NCI-H2227 treated with DMSO at 0.1 percent for 48 hours (cell line): ENCODE data around the gene ALOX15B.

Experiments
- DNase-seq: peaks from one replicate; lab custom pipeline; 2025; lab: John Stamatoyannopoulos, UW

ALOX15B gene

GRCh38 chr17:8038954-8039610 lies at the start of gene ALOX15B:
TSS of gene ALOX15B (plus strand) at chr17:8039059. CDS start at chr17:8039156, 97 bp downstream.
- no peak for DNase-seq

- peak; percentile 52 for DNase-seq
Observed at GRCh38 chr17:7989781-7990655, 48.8 kb upstream of the ALOX15B start.

- DNase-seq = no peak
Observed at GRCh38 chr17:7992516-7992915, 46.3 kb upstream of the ALOX15B start.

- DNase-seq = no peak
Observed at GRCh38 chr17:7992924-7993323, 45.9 kb upstream of the ALOX15B start.

- no peak for DNase-seq
Observed at GRCh38 chr17:7993972-7994589, 44.8 kb upstream of the ALOX15B start.

- DNase-seq = no peak
Observed at GRCh38 chr17:7995724-7996123, 43.1 kb upstream of the ALOX15B start.

GRCh38 chr17:7997186-7997585 lies 41.7 kb upstream of the ALOX15B start:
- peak; percentile 33 for DNase-seq

- DNase-seq = no peak
Observed at GRCh38 chr17:8001976-8002720, 36.7 kb upstream of the ALOX15B start, which contains the start of gene GUCY2D. TSS of gene GUCY2D (plus strand) at chr17:8002615. CDS start at chr17:8003048, 433 bp downstream.

- DNase-seq = no peak
Observed at GRCh38 chr17:8002721-8003593, 35.9 kb upstream of the ALOX15B start.

GRCh38 chr17:8003594-8004181 lies 35.2 kb upstream of the ALOX15B start:
- no peak for DNase-seq

GRCh38 chr17:8004899-8005298 lies 34.0 kb upstream of the ALOX15B start:
- DNase-seq = no peak

GRCh38 chr17:8005357-8005756 lies 33.5 kb upstream of the ALOX15B start:
- no peak for DNase-seq

GRCh38 chr17:8005967-8006730 lies 32.7 kb upstream of the ALOX15B start:
- no peak for DNase-seq

- DNase-seq = no peak
Observed at GRCh38 chr17:8006836-8007680, 31.8 kb upstream of the ALOX15B start.

GRCh38 chr17:8007836-8008235 lies 31.0 kb upstream of the ALOX15B start:
- no peak for DNase-seq

- DNase-seq = no peak
Observed at GRCh38 chr17:8012045-8012580, 26.7 kb upstream of the ALOX15B start.

GRCh38 chr17:8012996-8013640 lies 25.7 kb upstream of the ALOX15B start:
- no peak for DNase-seq
